Neural cell (in vitro differentiated cells): ENCODE results near the gene NFASC.

ENCODE experiments used
- CTCF ChIP-seq: fragments of 450-650 bp; IDR thresholded peaks from 2 replicates; pipeline ENCODE4 v1.5.1; 2014; ENCODE audit warnings: antibody characterized with exemption, mild to moderate bottlenecking, moderate library complexity; ENCODE audit not compliant: poor library complexity, severe bottlenecking
- POLR2AphosphoS5 ChIP-seq: IDR thresholded peaks from 2 replicates; pipeline ENCODE4 v1.6.1; 2012

- TF ChIP-seq CTCF: no peak
- no peak for TF ChIP-seq POLR2AphosphoS5
Observed at GRCh38 chr1:205003358-205004131, 132.9 kb downstream of the NFASC start.
